Measurements from ENCODE around the gene KIF18B.

The KIF18B gene

GRCh38 chr17:44878627-44879221, 68.8 kb downstream of the KIF18B start:
- no peak overlapping the region for H3K4me3 ChIP-seq (replicated peaks in 1 of 2; ENCODE audit: low read depth in 2 of 2, low read length in 2 of 2)
- peak; percentile 58 for TF ChIP-seq CTCF (IDR thresholded peaks at IDR 0.05; ENCODE audit: low read depth, low read length)
- DNase-seq (ENCODE audit: low read depth in 2 of 2), result peak; percentile 54 to 55

GRCh38 chr17:44877121-44877520, 70.5 kb downstream of the KIF18B start:
- DNase-seq (ENCODE audit: low read depth in 2 of 2), result no peak
- no peak for TF ChIP-seq CTCF (IDR thresholded peaks at IDR 0.05; ENCODE audit: low read depth, low read length)
- H3K4me3 ChIP-seq (replicated peaks in 1 of 2; ENCODE audit: low read depth in 2 of 2, low read length in 2 of 2), result no peak overlapping the region

GRCh38 chr17:44875761-44876160, 71.8 kb downstream of the KIF18B start:
- DNase-seq (ENCODE audit: low read depth in 2 of 2), result no peak
- no peak for TF ChIP-seq CTCF (IDR thresholded peaks at IDR 0.05; ENCODE audit: low read depth, low read length)
- no peak overlapping the region for H3K4me3 ChIP-seq (replicated peaks in 1 of 2; ENCODE audit: low read depth in 2 of 2, low read length in 2 of 2)
